ENCODE results near the gene NIPAL4. TPM values are rescaled to one million over a fixed set of nuclear protein-coding genes. Genes with fewer than 3 reads are reported as not detected.

Gene NIPAL4
- total RNA-seq, 1 experiment from 2014 or later: not detected

GRCh38 chr5:157509093-157509492 lies 49.1 kb downstream of the NIPAL4 start:
- no peak overlapping the region for H3K14ac ChIP-seq (ENCODE audit: insufficient read depth, low read length)
- no peak overlapping the region for H3K27ac Mint-ChIP-seq
- no peak overlapping the region for H3K56ac ChIP-seq (ENCODE audit: insufficient read length, low read depth, low read length)
- H3K4me1 Mint-ChIP-seq: no peaks in the 10 kb centered on the region
- no peak overlapping the region for H4K91ac ChIP-seq (ENCODE audit: insufficient read length, low read depth, low read length)
- H2BK5ac ChIP-seq (ENCODE audit: insufficient read length, low read length): no peak overlapping the region
- H2BK12ac ChIP-seq (ENCODE audit: insufficient read length, low read depth, low read length): no peak overlapping the region
- no peak overlapping the region for H3K18ac ChIP-seq (ENCODE audit: insufficient read length, low read depth, low read length)
- H3K4me2 ChIP-seq (ENCODE audit: insufficient read depth, insufficient read length, low read length): no peak overlapping the region
- WGBS (ENCODE audit: extremely low coverage, insufficient read length, low lambda C conversion rate): no CpG with 5 or more reads among the region's 9 CpGs
- no peaks in the 10 kb centered on the region for H3K9me3 Mint-ChIP-seq
- H2AK5ac ChIP-seq (ENCODE audit: insufficient read length, low read length): no peak overlapping the region
- DNase-seq: no peak
- no peaks in the 10 kb centered on the region for H3K79me2 ChIP-seq (ENCODE audit: insufficient read depth, low read length)
- H3K23ac ChIP-seq (ENCODE audit: insufficient read length, low read depth, low read length): no peak overlapping the region
- no peak overlapping the region for H3K9ac ChIP-seq (ENCODE audit: extremely low read depth, insufficient read length, low read length)
- H2BK120ac ChIP-seq (ENCODE audit: low read depth, low read length, poor library complexity, severe bottlenecking): no peak overlapping the region
- no peak overlapping the region for H3K27ac ChIP-seq (ENCODE audit: insufficient read length, low read depth, low read length)
- H3K4me3 Mint-ChIP-seq: no peak overlapping the region
- H3K23me2 ChIP-seq (ENCODE audit: insufficient read length, low read depth, low read length, poor library complexity, severe bottlenecking): no peaks in the 10 kb centered on the region
- H4K20me1 ChIP-seq (ENCODE audit: control insufficient read depth, insufficient read depth, insufficient read length): no peaks in the 10 kb centered on the region
- no peak overlapping the region for H3K4ac ChIP-seq (ENCODE audit: low read depth, low read length)
- H4K8ac ChIP-seq (replicated peaks; ENCODE audit: insufficient read length, low read depth, low read length): no peak overlapping the region
- H3K9me3 ChIP-seq (ENCODE audit: control insufficient read depth, low read depth, low read length): no peaks in the 10 kb centered on the region
- no peaks in the 10 kb centered on the region for H3K27me3 Mint-ChIP-seq (ENCODE audit: low read depth)
- H4K5ac ChIP-seq (ENCODE audit: insufficient read length, low read depth, low read length): no peak overlapping the region
- no peak overlapping the region for H2BK15ac ChIP-seq (ENCODE audit: low read depth, low read length)
- H3K36me3 Mint-ChIP-seq (ENCODE audit: insufficient read depth in 1 of 3, low read depth in 3 of 3): peaks cover 6 to 7% (median 6%) of the 10 kb centered on the region in 3 experiments; a peak in 6 of 7 replicates
- no peaks in the 10 kb centered on the region; the same call in 1 of the 2 replicates for H3K4me1 ChIP-seq (ENCODE audit: insufficient read depth, low read length)
- no peak overlapping the region for H3T11ph ChIP-seq (ENCODE audit: low read length)
- TF ChIP-seq CTCF (conservative IDR thresholded peaks at IDR 0.05): no peak
- H2BK20ac ChIP-seq (ENCODE audit: low read depth, low read length, poor library complexity, severe bottlenecking): no peak overlapping the region
- H2AFZ ChIP-seq (ENCODE audit: low read length): no peak overlapping the region
- no peaks in the 10 kb centered on the region for H3K27me3 ChIP-seq (ENCODE audit: insufficient read depth, low read length)
- no peaks in the 10 kb centered on the region for H3K79me1 ChIP-seq (ENCODE audit: insufficient read depth, low read depth, low read length, poor library complexity, severe bottlenecking)
